Nephron (organoid): Measurements from ENCODE around the gene CACNG6.

ENCODE experiments used
- H3K27ac Mint-ChIP-seq, 3 experiments: 2 replicates each; pipeline ENCODE4 v1.8.0; 2020; ENCODE audit warnings: mixed read lengths in 3 of 3, mild to moderate bottlenecking in 2 of 3, moderate library complexity in 1 of 3
- H3K27me3 Mint-ChIP-seq: 2 replicates; pipeline ENCODE4 v1.8.0; 2021; ENCODE audit warnings: low read depth, mild to moderate bottlenecking, moderate library complexity, mixed read lengths
- H3K36me3 Mint-ChIP-seq: 2 replicates; pipeline ENCODE4 v1.8.0; 2020; ENCODE audit warnings: low read depth, mixed read lengths
- H3K4me1 Mint-ChIP-seq: 2 replicates; pipeline ENCODE4 v1.8.0; 2020; ENCODE audit warnings: mixed read lengths
- H3K4me3 Mint-ChIP-seq, 3 experiments: 2 replicates each; pipeline ENCODE4 v1.8.0; 2020; ENCODE audit warnings: mild to moderate bottlenecking in 3 of 3, mixed read lengths in 3 of 3, moderate library complexity in 2 of 3
- H3K9me3 Mint-ChIP-seq: 2 replicates; pipeline ENCODE4 v1.8.0; 2020; ENCODE audit warnings: mixed read lengths
- TF ChIP-seq, protein P1 (sequence below), 3 experiments: fragments of 200-600 bp; sonication (generic); IDR thresholded peaks; one replicate each; pipeline ENCODE4 v1.5.0; 2021; ENCODE audit warnings: antibody characterized with exemption in 3 of 3; ENCODE audit not compliant: unreplicated experiment in 3 of 3

The CACNG6 gene

DNA sequence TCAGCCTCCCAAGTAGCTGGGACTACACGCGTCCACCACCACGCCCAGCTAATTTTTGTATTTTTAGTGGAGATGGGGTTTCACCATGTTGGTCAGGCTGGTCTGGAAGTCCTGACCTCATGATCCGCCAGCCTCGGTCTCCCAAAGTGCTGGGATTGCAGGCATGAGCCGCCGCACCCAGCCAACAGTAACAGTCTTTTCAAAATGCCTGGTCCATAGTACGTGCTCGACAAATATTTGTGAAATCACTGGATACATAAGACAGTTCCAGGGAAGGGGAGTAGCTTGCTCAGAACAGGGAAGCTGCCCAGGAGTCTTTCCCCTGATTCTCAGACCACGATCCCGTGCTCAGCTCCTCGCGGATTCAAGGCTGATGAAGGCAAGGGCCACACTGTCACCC lies 30.5 kb downstream of the CACNG6 start:
- Mint-ChIP-seq H3K36me3 (no peaks in the 10 kb centered on the region), H3K27ac (no peak overlapping the region), H3K27me3 (peaks cover 30% of the 10 kb centered on the region), H3K4me3 (no peak overlapping the region), H3K4me1 (no peaks in the 10 kb centered on the region), H3K9me3 (no peaks in the 10 kb centered on the region)
- TF ChIP-seq, protein P1, sequence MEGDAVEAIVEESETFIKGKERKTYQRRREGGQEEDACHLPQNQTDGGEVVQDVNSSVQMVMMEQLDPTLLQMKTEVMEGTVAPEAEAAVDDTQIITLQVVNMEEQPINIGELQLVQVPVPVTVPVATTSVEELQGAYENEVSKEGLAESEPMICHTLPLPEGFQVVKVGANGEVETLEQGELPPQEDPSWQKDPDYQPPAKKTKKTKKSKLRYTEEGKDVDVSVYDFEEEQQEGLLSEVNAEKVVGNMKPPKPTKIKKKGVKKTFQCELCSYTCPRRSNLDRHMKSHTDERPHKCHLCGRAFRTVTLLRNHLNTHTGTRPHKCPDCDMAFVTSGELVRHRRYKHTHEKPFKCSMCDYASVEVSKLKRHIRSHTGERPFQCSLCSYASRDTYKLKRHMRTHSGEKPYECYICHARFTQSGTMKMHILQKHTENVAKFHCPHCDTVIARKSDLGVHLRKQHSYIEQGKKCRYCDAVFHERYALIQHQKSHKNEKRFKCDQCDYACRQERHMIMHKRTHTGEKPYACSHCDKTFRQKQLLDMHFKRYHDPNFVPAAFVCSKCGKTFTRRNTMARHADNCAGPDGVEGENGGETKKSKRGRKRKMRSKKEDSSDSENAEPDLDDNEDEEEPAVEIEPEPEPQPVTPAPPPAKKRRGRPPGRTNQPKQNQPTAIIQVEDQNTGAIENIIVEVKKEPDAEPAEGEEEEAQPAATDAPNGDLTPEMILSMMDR (IDR thresholded peaks at IDR 0.05; ENCODE audit: unreplicated experiment in 3 of 3): no peak

- Mint-ChIP-seq H3K36me3 (no peaks in the 10 kb centered on the region), H3K4me1 (no peaks in the 10 kb centered on the region), H3K4me3 (no peak overlapping the region), H3K27me3 (peaks cover 31% of the 10 kb centered on the region), H3K27ac (no peak overlapping the region), H3K9me3 (no peaks in the 10 kb centered on the region)
- TF ChIP-seq, protein P1 (IDR thresholded peaks at IDR 0.05; ENCODE audit: unreplicated experiment in 3 of 3): no peak
These were observed 31.8 kb downstream of the CACNG6 start for GRCh38 chr19:54023191-54023590.

GRCh38 chr19:54024660-54025059 lies 33.2 kb downstream of the CACNG6 start:
- H3K9me3 Mint-ChIP-seq: no peaks in the 10 kb centered on the region
- H3K36me3 Mint-ChIP-seq: no peaks in the 10 kb centered on the region
- H3K4me3 Mint-ChIP-seq: no peak overlapping the region
- peaks cover 38% of the 10 kb centered on the region for H3K27me3 Mint-ChIP-seq
- no peaks in the 10 kb centered on the region for H3K4me1 Mint-ChIP-seq
- TF ChIP-seq, protein P1 (IDR thresholded peaks at IDR 0.05; ENCODE audit: unreplicated experiment in 3 of 3): no peak
- H3K27ac Mint-ChIP-seq: no peak overlapping the region

DNA sequence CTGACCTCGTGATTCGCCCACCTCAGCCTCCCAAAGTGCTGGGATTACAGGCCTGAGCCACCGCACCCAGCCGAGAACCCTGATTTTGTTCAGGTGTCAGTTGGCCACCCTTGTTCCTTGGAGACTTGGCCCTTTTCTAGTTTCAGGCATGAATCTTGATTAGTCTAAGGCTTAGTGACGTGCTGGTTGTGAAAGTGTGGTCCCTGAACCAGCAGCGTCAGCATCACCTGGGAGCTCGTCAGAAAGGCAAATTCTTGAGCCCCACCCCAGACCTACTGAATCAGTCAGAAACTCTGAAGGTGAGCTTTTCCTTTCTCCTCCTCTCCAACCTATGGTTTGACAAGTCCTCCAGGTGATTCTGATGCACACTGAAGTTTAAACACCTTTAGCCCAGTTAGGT lies 35.2 kb downstream of the CACNG6 start:
- Mint-ChIP-seq H3K4me1 (no peaks in the 10 kb centered on the region), H3K36me3 (no peaks in the 10 kb centered on the region), H3K27me3 (peaks cover 48% of the 10 kb centered on the region), H3K4me3 (no peak overlapping the region), H3K27ac (no peak overlapping the region), H3K9me3 (no peaks in the 10 kb centered on the region)
- TF ChIP-seq, protein P1 (IDR thresholded peaks at IDR 0.05; ENCODE audit: unreplicated experiment in 3 of 3): no peak

DNA sequence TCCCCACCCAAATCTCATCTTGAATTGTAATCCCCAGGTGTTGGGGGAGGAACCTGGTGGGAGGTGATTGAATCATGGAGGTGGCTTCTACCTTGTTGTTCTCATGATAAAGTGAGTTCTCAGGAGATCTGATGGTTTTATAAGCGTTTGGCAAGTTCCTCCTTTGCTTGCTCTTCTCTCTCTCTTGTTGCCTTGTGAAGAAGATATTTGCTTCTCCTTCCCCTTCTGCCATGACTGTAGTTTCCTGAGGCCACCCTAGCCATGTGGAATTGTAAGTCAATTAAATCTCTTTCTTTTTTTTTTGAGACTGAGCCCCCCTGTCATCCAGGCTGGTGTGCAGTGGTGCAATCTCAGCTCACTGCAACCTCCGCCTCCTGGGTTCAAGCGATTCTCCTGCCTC lies 37.9 kb downstream of the CACNG6 start:
- TF ChIP-seq, protein P1 (IDR thresholded peaks at IDR 0.05; ENCODE audit: unreplicated experiment in 3 of 3): no peak
- no peaks in the 10 kb centered on the region for H3K36me3 Mint-ChIP-seq
- H3K4me1 Mint-ChIP-seq: no peaks in the 10 kb centered on the region
- no peaks in the 10 kb centered on the region for H3K9me3 Mint-ChIP-seq
- H3K4me3 Mint-ChIP-seq: no peak overlapping the region
- no peak overlapping the region for H3K27ac Mint-ChIP-seq
- peaks cover 29% of the 10 kb centered on the region for H3K27me3 Mint-ChIP-seq

GRCh38 chr19:54029930-54030490 lies 38.6 kb downstream of the CACNG6 start:
- peaks cover 4% of the 10 kb centered on the region for H3K4me1 Mint-ChIP-seq
- H3K9me3 Mint-ChIP-seq: no peaks in the 10 kb centered on the region
- H3K4me3 Mint-ChIP-seq: no peak overlapping the region
- no peaks in the 10 kb centered on the region for H3K36me3 Mint-ChIP-seq
- peaks cover 24% of the 10 kb centered on the region for H3K27me3 Mint-ChIP-seq
- TF ChIP-seq, protein P1 (IDR thresholded peaks at IDR 0.05; ENCODE audit: unreplicated experiment in 3 of 3): peak; percentile 31 to 36 (median 33)
- no peak overlapping the region for H3K27ac Mint-ChIP-seq
